ENCODE measurements around the gene NUP62.

Gene NUP62

GRCh38 chr19:49883094-49883493, 46.2 kb downstream of the NUP62 start:
- H3K9ac ChIP-seq = no peak overlapping the region

GRCh38 chr19:49882643-49883042, 46.7 kb downstream of the NUP62 start:
- no peaks in the 10 kb centered on the region for H3K9me3 ChIP-seq (ENCODE audit: control insufficient read depth, low read length)
- no peaks in the 10 kb centered on the region for H3K4me1 ChIP-seq
- TF ChIP-seq CTCF (IDR thresholded peaks at IDR 0.05) = no peak
- no peaks in the 10 kb centered on the region for H3K27me3 ChIP-seq (ENCODE audit: control insufficient read depth, insufficient read depth, low read length)
- no peak overlapping the region for H3K9ac ChIP-seq
- H3K4me2 ChIP-seq (ENCODE audit: low read length) = no peak overlapping the region
- no peaks in the 10 kb centered on the region for H3K79me2 ChIP-seq
- H3K27ac ChIP-seq = no peak overlapping the region
- no peaks in the 10 kb centered on the region for H3K36me3 ChIP-seq (ENCODE audit: control insufficient read depth, insufficient read depth, low read length)
- H2AFZ ChIP-seq = no peak overlapping the region
- H3K4me3 ChIP-seq (ENCODE audit: low read depth, low read length) = no peak overlapping the region

More at GRCh38 chr19:49883094-49883493, 46.2 kb downstream of the NUP62 start:
- Histone ChIP-seq H3K4me2 (ENCODE audit: low read length) (no peak overlapping the region), H3K27ac (no peak overlapping the region), H3K27me3 (ENCODE audit: control insufficient read depth, insufficient read depth, low read length) (no peaks in the 10 kb centered on the region), H3K79me2 (no peaks in the 10 kb centered on the region), H3K4me1 (no peaks in the 10 kb centered on the region), H3K9me3 (ENCODE audit: control insufficient read depth, low read length) (no peaks in the 10 kb centered on the region), H2AFZ (no peak overlapping the region), H3K36me3 (ENCODE audit: control insufficient read depth, insufficient read depth, low read length) (no peaks in the 10 kb centered on the region), H3K4me3 (ENCODE audit: low read depth, low read length) (no peak overlapping the region)
- TF ChIP-seq CTCF (IDR thresholded peaks at IDR 0.05) = no peak

- Histone ChIP-seq H3K27ac (no peak overlapping the region), H3K9ac (no peak overlapping the region), H3K27me3 (ENCODE audit: control insufficient read depth, insufficient read depth, low read length) (no peaks in the 10 kb centered on the region), H3K36me3 (ENCODE audit: control insufficient read depth, insufficient read depth, low read length) (no peaks in the 10 kb centered on the region), H3K4me3 (ENCODE audit: low read depth, low read length) (no peak overlapping the region), H3K9me3 (ENCODE audit: control insufficient read depth, low read length) (no peaks in the 10 kb centered on the region), H2AFZ (no peak overlapping the region), H3K4me1 (no peaks in the 10 kb centered on the region), H3K4me2 (ENCODE audit: low read length) (no peak overlapping the region), H3K79me2 (no peaks in the 10 kb centered on the region)
- no peak for TF ChIP-seq CTCF (IDR thresholded peaks at IDR 0.05)
These were observed 47.5 kb downstream of the NUP62 start for GRCh38 chr19:49881672-49882394.

GRCh38 chr19:49881186-49881585, 48.1 kb downstream of the NUP62 start:
- Histone ChIP-seq H3K4me1 (no peaks in the 10 kb centered on the region), H3K4me2 (ENCODE audit: low read length) (no peak overlapping the region), H3K9ac (no peak overlapping the region), H3K27me3 (ENCODE audit: control insufficient read depth, insufficient read depth, low read length) (no peaks in the 10 kb centered on the region), H3K9me3 (ENCODE audit: control insufficient read depth, low read length) (no peaks in the 10 kb centered on the region), H3K27ac (no peak overlapping the region), H3K36me3 (ENCODE audit: control insufficient read depth, insufficient read depth, low read length) (no peaks in the 10 kb centered on the region), H3K79me2 (no peaks in the 10 kb centered on the region), H2AFZ (no peak overlapping the region), H3K4me3 (ENCODE audit: low read depth, low read length) (no peak overlapping the region)
- TF ChIP-seq CTCF (IDR thresholded peaks at IDR 0.05) = no peak

Measured in parathyroid adenoma (tissue), 2 donors.